HepG2 (cell line): ENCODE data around the gene OSBPL3. TPM values are rescaled to one million over a fixed set of nuclear protein-coding genes. Genes with fewer than 3 reads are reported as not detected.

Experiments
- ATAC-seq: fragments of 200-7000 bp; cut with Tn5 transposase; 3 replicates; pipeline ENCODE4 v1.9.1; 2020; ENCODE audit warnings: mild to moderate bottlenecking, moderate library complexity
- BruUV-seq: library from RNA; stranded (reverse); fragments of 400-500 nt; replicated peaks from 2 replicates; lab custom pipeline; 2021; lab: Mats Ljungman, UMichigan
- CTCF ChIA-PET: fragments of 300-600 bp; formaldehyde crosslinking; extraction: SDS; loops from one replicate; lab custom pipeline; 2021; ENCODE audit warnings: low total read pairs, inconsistent platforms, low intra/inter-chr PET ratio; lab: Yijun Ruan, JAX
- POLR2A ChIA-PET: fragments of 350-600 bp; sonication (Branson Sonifier 250); formaldehyde crosslinking; loops from one replicate; lab custom pipeline; 2020; ENCODE audit warnings: antibody characterized with exemption, inconsistent platforms; lab: Yijun Ruan, JAX
- DNase-seq: peaks from one replicate; pipeline ENCODE4 v3.0.0-alpha.2; 2015; ENCODE audit warnings: low spot score
- FAIRE-seq: peaks from 3 replicates; lab custom pipeline; 2011; peaks lifted over from hg19 to GRCh38; lab: Jason Lieb, UNC
- H2AFZ ChIP-seq: one replicate; pipeline ENCODE4 v1.6.1; 2011; ENCODE audit warnings: low read length, inconsistent platforms
- H3K27ac ChIP-seq: fragments of 300-600 bp; 3 replicates; pipeline ENCODE4 v1.8.0; 2011; ENCODE audit warnings: mixed run types, mild to moderate bottlenecking, mixed read lengths, low read length, inconsistent platforms; ENCODE audit not compliant: insufficient read depth; ENCODE audit errors: extremely low read length
- H3K27me3 ChIP-seq, 2 experiments: fragments of 200-600 bp in 1 of 2; 2 replicates in 1 of 2; 3 replicates in 1 of 2; pipeline versions ENCODE4 v1.6.0 to v1.8.0; 2011; ENCODE audit warnings: low read length in 2 of 2, mild to moderate bottlenecking in 2 of 2, moderate library complexity in 2 of 2, inconsistent platforms in 1 of 2; ENCODE audit not compliant: insufficient read depth in 2 of 2, control insufficient read depth in 1 of 2
- H3K36me3 ChIP-seq, 2 experiments: fragments of 200-600 bp in 1 of 2; replicated peaks in 1 of 2; 2 replicates in 1 of 2; 3 replicates in 1 of 2; pipeline versions ENCODE4 v1.5.1 to v1.8.0; 2011; ENCODE audit warnings: low read length in 2 of 2, inconsistent platforms in 1 of 2; ENCODE audit not compliant: insufficient read depth in 2 of 2, control insufficient read depth in 1 of 2
- H3K4me1 ChIP-seq: 2 replicates; pipeline ENCODE4 v1.5.1; 2012; ENCODE audit warnings: low read length, inconsistent platforms; ENCODE audit not compliant: insufficient read depth
- H3K4me2 ChIP-seq: 2 replicates; pipeline ENCODE4 v1.6.0; 2011; ENCODE audit warnings: low read depth, low read length, inconsistent platforms
- H3K4me3 ChIP-seq, 3 experiments: fragments of 200-600 bp in 1 of 3; sonication (generic), shearing (Covaris generic) in 1 of 3; replicated peaks in 1 of 3; 2 replicates each; pipeline ENCODE4 v1.5.1; 2011 to 2016; ENCODE audit warnings: low read length in 3 of 3, inconsistent platforms in 2 of 3, low read depth in 2 of 3, mild to moderate bottlenecking in 2 of 3, control low read depth in 1 of 3, mixed read lengths in 1 of 3; ENCODE audit not compliant: insufficient read depth in 1 of 3
- H3K79me2 ChIP-seq: one replicate; pipeline ENCODE4 v1.6.1; 2011; ENCODE audit warnings: low read length, inconsistent platforms; ENCODE audit not compliant: insufficient read depth
- H3K9ac ChIP-seq: 2 replicates; pipeline ENCODE4 v1.6.0; 2011; ENCODE audit warnings: mild to moderate bottlenecking, low read depth, low read length, inconsistent platforms; ENCODE audit not compliant: insufficient read depth
- H3K9me3 ChIP-seq: 2 replicates; pipeline ENCODE4 v1.5.1; 2012; ENCODE audit warnings: mild to moderate bottlenecking, low read length
- H4K20me1 ChIP-seq: 2 replicates; pipeline ENCODE4 v1.6.0; 2011; ENCODE audit warnings: inconsistent platforms, mild to moderate bottlenecking, low read length, moderate library complexity; ENCODE audit not compliant: insufficient read depth
- BCL6 ChIP-seq: IDR thresholded peaks from 2 replicates; pipeline ENCODE4 v1.6.1; 2016; ENCODE audit warnings: missing genetic modification reagents, missing compliant biosample characterization
- CENPX ChIP-seq: sonication (generic); formaldehyde crosslinking; IDR thresholded peaks from 2 replicates; pipeline ENCODE4 v1.9.0; 2021; ENCODE audit warnings: mild to moderate bottlenecking, missing genetic modification reagents, moderate library complexity
- HMGA1 ChIP-seq: sonication (generic); formaldehyde crosslinking; conservative IDR thresholded peaks from 2 replicates; pipeline ENCODE4 v1.4.0; 2020; ENCODE audit warnings: missing genetic modification reagents
- MYC ChIP-seq: sonication (generic); formaldehyde crosslinking; IDR thresholded peaks from 2 replicates; pipeline ENCODE4 v1.9.0; 2021; ENCODE audit warnings: missing genetic modification reagents, borderline replicate concordance
- NPAS2 ChIP-seq: sonication (generic); formaldehyde crosslinking; IDR thresholded peaks from 2 replicates; pipeline ENCODE4 v1.8.0; 2022; ENCODE audit warnings: mild to moderate bottlenecking, missing genetic modification reagents, borderline replicate concordance
- PLRG1 ChIP-seq: fragments of 450-650 bp; conservative IDR thresholded peaks from 2 replicates; pipeline ENCODE4 v1.6.1; 2016
- PPARG ChIP-seq: conservative IDR thresholded peaks from 2 replicates; pipeline ENCODE4 v1.6.1; 2016; ENCODE audit warnings: missing biosample characterization, missing genetic modification reagents
- YEATS4 ChIP-seq: sonication (generic); formaldehyde crosslinking; IDR thresholded peaks from 2 replicates; pipeline ENCODE4 v1.4.0; 2020; ENCODE audit warnings: missing genetic modification reagents, borderline replicate concordance
- WGBS: methylation state at CpG from one replicate; pipeline ENCODE4 v1.1.6; 2017; ENCODE audit warnings: low lambda C conversion rate; 5-methylcytosine and 5-hydroxymethylcytosine counted together
- in situ Hi-C: cut with HindIII; loops from 2 replicates; pipeline ENCODE4 v1.10.0; 2017; ENCODE audit warnings: low pct_unique_long_range_greater_than_20kb; ENCODE audit not compliant: extremely low pct_ligation_motif_present
- intact Hi-C: fragments of 100-400 bp; cut with micrococcal nuclease; formaldehyde crosslinking; loops from one replicate; pipeline ENCODE4 v1.10.0; 2022; ENCODE audit not compliant: unreplicated experiment
- polyA plus RNA-seq, 8 experiments: library from polyadenylated mRNA; depleted of rRNA in 3 of 8; stranded (reverse) in 7 of 8; unstranded in 1 of 8; fragments of >200 nt; fragmentation: Illumina TruSeq in 4 of 8; extraction: Trizol in 4 of 8; gene quantifications; 2 replicates each; pipeline versions ENCODE4 v1.2.1 to v1.2.3, GENCODE V29; 2011 to 2016; ENCODE audit warnings: low read depth in 4 of 8, missing spikeins in 1 of 8, mixed read lengths in 1 of 8; ENCODE audit not compliant: insufficient read depth in 1 of 8
- total RNA-seq, 5 experiments: library from RNA; depleted of rRNA; stranded (reverse); fragments of >200 nt; fragmentation: Illumina TruSeq; extraction: Trizol; gene quantifications; 2 replicates each; pipeline ENCODE4 v1.2.3, GENCODE V29; 2016; ENCODE audit warnings: low read depth in 1 of 5

OSBPL3 gene
- total and polyA plus RNA-seq, 2 of the 13 experiments (the other 11 are each of a cell fraction or from before 2014, with no cell fraction given) = 8.8 to 28.9 TPM

DNA sequence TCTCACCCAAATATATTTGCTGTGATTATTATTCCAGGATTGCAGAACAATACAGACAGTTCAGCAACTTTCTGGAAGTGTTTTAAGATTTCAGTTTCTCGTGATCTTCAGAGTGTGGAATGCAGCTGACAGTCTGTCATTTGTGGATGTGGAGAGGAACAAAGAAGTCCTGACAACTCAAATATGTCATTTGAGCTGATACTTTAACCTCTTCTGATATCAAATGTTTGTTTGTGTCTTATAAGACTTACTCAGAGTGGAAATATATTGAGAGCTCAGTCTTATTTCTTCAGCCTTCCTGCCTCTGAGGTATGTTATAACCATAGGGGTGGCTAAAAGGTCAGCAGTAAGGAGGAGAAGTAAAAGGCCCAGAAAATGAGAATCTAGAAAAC, 96.4 kb downstream of the OSBPL3 start (continued):
- TF ChIP-seq MYC (CRISPR knock-in tag) (no peak), NPAS2 (CRISPR knock-in tag) (no peak), PLRG1 (no peak)

DNA sequence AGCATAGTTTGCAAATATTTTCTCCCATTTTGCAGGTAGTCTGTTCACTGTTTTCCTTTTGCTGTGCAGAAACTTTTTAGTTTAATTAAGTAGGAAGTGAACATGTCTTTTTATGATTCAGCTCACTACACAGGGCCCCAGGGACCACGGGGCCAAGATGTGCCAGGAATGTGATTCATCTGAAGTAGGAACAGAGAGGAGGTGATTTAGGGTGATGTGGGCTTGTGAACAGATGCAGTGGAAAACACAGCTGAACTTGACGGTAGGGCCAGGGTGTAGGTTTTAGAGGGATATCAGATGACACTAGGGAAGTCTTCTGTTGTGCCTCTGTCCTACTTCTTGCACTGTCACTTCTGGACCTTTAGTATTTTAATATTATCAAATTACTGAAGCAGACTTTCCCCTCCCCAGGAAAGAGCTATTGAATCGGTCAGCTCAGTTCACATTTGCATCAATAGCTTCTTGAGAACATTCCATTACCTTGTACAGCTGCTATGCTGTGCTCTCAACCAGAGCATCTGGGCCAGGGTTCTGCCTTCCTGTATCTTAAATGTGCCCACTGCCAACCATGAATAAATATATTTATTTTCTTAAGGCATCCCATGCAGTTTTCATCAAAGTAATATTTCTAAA, 96.9 kb downstream of the OSBPL3 start:
- intact Hi-C loops = loop anchor here (5.0 kb wide), 1 partner anchor 209 kb away; no protein-coding TSS in a partner anchor
- POLR2A ChIA-PET = no interaction called here
- DNase-seq (no peak), ATAC-seq (no peak), FAIRE-seq (no peak)
- H3K9ac ChIP-seq = no peak overlapping the region
- no peaks in the 10 kb centered on the region for H3K9me3 ChIP-seq
- WGBS = 86% methylated on average over 3 of the region's 3 CpGs
- no TSS peak for BruUV-seq
- TF ChIP-seq HMGA1 (CRISPR knock-in tag) (no peak), CENPX (CRISPR knock-in tag) (no peak), BCL6 (CRISPR knock-in tag) (no peak), PPARG (CRISPR knock-in tag) (no peak), YEATS4 (CRISPR knock-in tag) (no peak)
- TF ChIP-seq, all 625 proteins: peak for 0
- H3K27ac ChIP-seq = no peak overlapping the region
- CTCF ChIA-PET = interaction anchor here (2.4 kb wide), 1 partner anchor 70 kb away, joined by 18 read pairs; no protein-coding TSS in a partner anchor
- no peaks in the 10 kb centered on the region for H3K27me3 ChIP-seq
- no peaks in the 10 kb centered on the region for H4K20me1 ChIP-seq
- H3K4me1 ChIP-seq = no peaks in the 10 kb centered on the region
- no peaks in the 10 kb centered on the region for H3K79me2 ChIP-seq
- no peak overlapping the region for H2AFZ ChIP-seq
- peaks cover 1 to 6% of the 10 kb centered on the region in 2 experiments; a peak in 4 of 5 replicates for H3K36me3 ChIP-seq
- H3K4me3 ChIP-seq = no peak overlapping the region
- H3K4me2 ChIP-seq = no peak overlapping the region
- in situ Hi-C loops = loop anchor here (5.0 kb wide), 1 partner anchor 66 kb away; no protein-coding TSS in a partner anchor
